Nephron progenitor cell (in vitro differentiated cells): ENCODE measurements around the gene PTPRD.
A peak's percentile ranks its signal among the peaks of the same experiment; 100 is the strongest.

Source experiments
- DNase-seq: peaks from one replicate; pipeline ENCODE4 v3.0.0; 2021
- H3K27ac Mint-ChIP-seq: 2 replicates; pipeline ENCODE4 v1.8.0; 2021; ENCODE audit warnings: mild to moderate bottlenecking, moderate library complexity, mixed read lengths
- H3K27me3 Mint-ChIP-seq: 2 replicates; pipeline ENCODE4 v1.8.0; 2021; ENCODE audit warnings: mild to moderate bottlenecking, low read depth, mixed read lengths; ENCODE audit not compliant: poor library complexity
- H3K36me3 Mint-ChIP-seq: 2 replicates; pipeline ENCODE4 v1.8.0; 2021; ENCODE audit warnings: low read depth, mixed read lengths
- H3K4me1 Mint-ChIP-seq: 2 replicates; pipeline ENCODE4 v1.8.0; 2021; ENCODE audit warnings: mixed read lengths
- H3K4me3 Mint-ChIP-seq: 2 replicates; pipeline ENCODE4 v1.8.0; 2021; ENCODE audit warnings: mild to moderate bottlenecking, moderate library complexity, mixed read lengths
- H3K9me3 Mint-ChIP-seq: 2 replicates; pipeline ENCODE4 v1.8.0; 2021; ENCODE audit warnings: mild to moderate bottlenecking, moderate library complexity, mixed read lengths
- CTCF ChIP-seq: fragments of 200-600 bp; sonication (generic); IDR thresholded peaks from 2 replicates; pipeline ENCODE4 v1.5.0; 2021; ENCODE audit warnings: antibody characterized with exemption

Gene PTPRD

GRCh38 chr9:8447601-8448000, 2165.2 kb downstream of the PTPRD start:
- no peak for TF ChIP-seq CTCF
- H3K4me3 Mint-ChIP-seq = no peak overlapping the region
- no peak for DNase-seq
- peaks cover 58% of the 10 kb centered on the region for H3K36me3 Mint-ChIP-seq
- peak overlapping the region; percentile 8 for H3K27ac Mint-ChIP-seq
- H3K4me1 Mint-ChIP-seq = peaks cover 11% of the 10 kb centered on the region
- no peaks in the 10 kb centered on the region for H3K27me3 Mint-ChIP-seq
- H3K9me3 Mint-ChIP-seq = no peaks in the 10 kb centered on the region

DNA sequence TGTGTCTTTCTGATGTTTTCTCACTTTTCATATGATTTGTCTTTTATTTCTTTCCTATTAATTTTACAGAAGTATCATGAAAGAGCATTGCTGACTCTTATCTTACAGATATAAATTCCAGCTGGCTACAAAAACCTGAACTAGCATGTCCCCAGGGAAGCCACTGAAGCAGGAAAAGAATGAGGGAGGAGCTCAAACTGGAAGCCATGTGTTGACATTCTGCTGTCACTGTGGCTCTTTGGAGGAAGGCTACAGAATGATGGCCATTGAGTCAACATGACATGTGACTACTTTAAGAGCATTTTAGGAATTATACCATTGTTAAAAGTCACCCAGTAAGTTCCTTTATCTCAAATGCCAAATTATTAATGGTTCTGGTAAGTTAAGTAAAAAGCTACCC, 2174.9 kb downstream of the PTPRD start:
- Mint-ChIP-seq H3K36me3 (peaks cover 64% of the 10 kb centered on the region), H3K4me3 (no peak overlapping the region), H3K27me3 (no peaks in the 10 kb centered on the region), H3K27ac (peak overlapping the region; percentile 68), H3K9me3 (no peaks in the 10 kb centered on the region), H3K4me1 (peaks cover 14% of the 10 kb centered on the region)
- TF ChIP-seq CTCF = no peak
- DNase-seq = no peak

DNA sequence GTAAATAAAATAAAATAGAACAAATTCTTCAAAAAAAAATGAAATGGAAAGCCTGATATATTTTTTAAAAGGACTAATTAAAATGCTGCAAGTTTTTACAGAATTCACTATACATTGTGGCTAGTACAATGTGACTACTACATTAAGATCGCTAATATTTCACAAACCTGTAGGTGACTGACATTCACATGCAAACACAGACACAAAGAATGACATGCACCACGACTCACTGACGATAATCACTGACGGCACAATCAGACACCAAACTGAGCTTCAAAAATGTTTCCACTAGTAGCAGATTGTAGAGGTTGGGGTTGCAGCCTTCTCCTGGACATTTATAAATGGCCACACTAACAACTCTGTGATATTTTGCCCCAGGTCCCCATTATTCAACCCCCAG, 2175.5 kb downstream of the PTPRD start:
- peaks cover 14% of the 10 kb centered on the region for H3K4me1 Mint-ChIP-seq
- H3K36me3 Mint-ChIP-seq = peaks cover 63% of the 10 kb centered on the region
- DNase-seq = no peak
- peak overlapping the region; percentile 68 for H3K27ac Mint-ChIP-seq
- no peaks in the 10 kb centered on the region for H3K9me3 Mint-ChIP-seq
- no peak for TF ChIP-seq CTCF
- H3K27me3 Mint-ChIP-seq = no peaks in the 10 kb centered on the region
- H3K4me3 Mint-ChIP-seq = no peak overlapping the region

GRCh38 chr9:8436786-8437185, 2176.0 kb downstream of the PTPRD start:
- no peak overlapping the region for H3K4me3 Mint-ChIP-seq
- no peak for DNase-seq
- H3K36me3 Mint-ChIP-seq = peaks cover 62% of the 10 kb centered on the region
- H3K27ac Mint-ChIP-seq = peak overlapping the region; percentile 32
- no peak for TF ChIP-seq CTCF
- H3K27me3 Mint-ChIP-seq = no peaks in the 10 kb centered on the region
- H3K4me1 Mint-ChIP-seq = peaks cover 14% of the 10 kb centered on the region
- H3K9me3 Mint-ChIP-seq = no peaks in the 10 kb centered on the region

- Mint-ChIP-seq H3K9me3 (no peaks in the 10 kb centered on the region), H3K27ac (no peak overlapping the region), H3K4me3 (no peak overlapping the region), H3K36me3 (peaks cover 64% of the 10 kb centered on the region), H3K27me3 (no peaks in the 10 kb centered on the region), H3K4me1 (peaks cover 14% of the 10 kb centered on the region)
- no peak for TF ChIP-seq CTCF
- no peak for DNase-seq
Observed at GRCh38 chr9:8434621-8435020, 2178.2 kb downstream of the PTPRD start.

GRCh38 chr9:8432224-8432623, 2180.6 kb downstream of the PTPRD start:
- peaks cover under 1% of the 10 kb centered on the region for H3K4me1 Mint-ChIP-seq
- no peak overlapping the region for H3K4me3 Mint-ChIP-seq
- H3K9me3 Mint-ChIP-seq = no peaks in the 10 kb centered on the region
- no peaks in the 10 kb centered on the region for H3K27me3 Mint-ChIP-seq
- no peak overlapping the region for H3K27ac Mint-ChIP-seq
- no peak for TF ChIP-seq CTCF
- H3K36me3 Mint-ChIP-seq = peaks cover 62% of the 10 kb centered on the region
- DNase-seq = no peak
